GM18507 (cell line): Measurements from ENCODE around the gene RASA3.
"Not testable (repeated sequence)": the region's sequence is repeated elsewhere in the genome, so short reads cannot be mapped to it uniquely, and the experiment has no call there.

Experiments used
- DNase-seq: peaks from one replicate; pipeline ENCODE4 v3.0.0; 2011; ENCODE audit warnings: low read depth; ENCODE audit not compliant: insufficient read length; ENCODE audit errors: extremely low spot score
- FAIRE-seq: peaks from 2 replicates; lab custom pipeline; 2011; peaks lifted over from hg19 to GRCh38; lab: Jason Lieb, UNC

RASA3 gene

GRCh38 chr13:114032126-114032799, 100.2 kb downstream of the RASA3 start:
- DNase-seq (no peak), FAIRE-seq (no peak)

GRCh38 chr13:114031631-114032030, 100.8 kb downstream of the RASA3 start:
- DNase-seq (no peak), FAIRE-seq (no peak)

GRCh38 chr13:114030666-114031610, 101.5 kb downstream of the RASA3 start:
- no peak for FAIRE-seq
- no peak for DNase-seq

GRCh38 chr13:114029866-114030625, 102.4 kb downstream of the RASA3 start:
- no peak for DNase-seq
- no peak for FAIRE-seq

GRCh38 chr13:114027826-114028225, 104.6 kb downstream of the RASA3 start:
- FAIRE-seq (no peak), DNase-seq (no peak)

DNA sequence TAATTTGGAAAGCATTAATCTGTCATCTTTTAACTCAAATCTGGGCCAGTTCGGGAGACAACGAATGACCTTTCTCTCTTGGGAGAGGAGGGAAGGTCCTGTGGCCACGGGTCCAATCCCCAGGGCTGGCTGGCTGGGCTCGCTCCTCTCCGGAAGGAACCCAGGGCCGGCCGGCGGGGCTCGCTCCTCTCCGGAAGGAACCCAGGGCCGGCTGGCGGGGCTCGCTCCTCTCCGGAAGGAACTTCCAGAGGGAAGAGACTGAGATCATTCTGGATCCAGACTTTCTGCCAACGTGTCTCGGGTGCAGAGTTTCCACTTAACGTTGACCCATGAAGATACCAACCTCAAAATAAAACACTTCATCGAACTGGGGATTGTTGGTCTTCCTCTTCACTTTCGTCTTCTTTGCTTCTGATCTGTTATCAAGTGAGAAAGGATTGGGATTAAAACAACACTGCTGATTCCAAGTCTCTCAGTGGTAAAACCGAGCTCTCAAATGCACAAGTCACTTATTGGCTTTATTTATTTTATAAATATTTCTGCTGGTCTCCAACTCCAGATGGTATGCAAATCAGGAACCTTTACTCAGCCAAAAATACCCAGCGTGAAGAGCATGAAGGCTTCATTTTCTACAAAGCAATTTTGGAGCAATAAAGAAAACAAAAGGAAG, 105.2 kb downstream of the RASA3 start:
- FAIRE-seq, result peak; percentile 36
- no peak for DNase-seq

DNA sequence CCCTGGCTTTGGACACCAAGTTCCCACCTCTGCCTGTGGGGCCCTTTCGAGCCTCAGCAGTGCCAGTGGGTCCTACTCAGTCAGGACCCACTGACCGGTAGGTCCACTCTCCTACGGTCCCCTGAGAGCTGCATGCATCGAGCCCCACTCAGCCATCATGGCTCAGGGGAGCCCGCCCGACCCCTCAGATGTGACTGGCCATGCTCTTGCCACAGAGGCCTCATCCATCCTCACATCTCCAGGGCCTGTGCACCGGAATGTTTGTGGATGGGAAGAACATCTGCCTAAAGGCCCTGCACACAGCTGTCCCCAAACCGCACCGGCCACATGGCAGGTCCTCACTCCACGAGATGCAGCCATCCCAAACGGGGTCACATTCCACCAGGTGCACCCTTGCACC, 105.9 kb downstream of the RASA3 start:
- DNase-seq (no peak), FAIRE-seq (no peak)

- DNase-seq, result no peak
- FAIRE-seq, result no peak
Observed at GRCh38 chr13:114025714-114026431, 106.5 kb downstream of the RASA3 start.

GRCh38 chr13:114025405-114025713, 107.1 kb downstream of the RASA3 start:
- FAIRE-seq (no peak), DNase-seq (no peak)

DNA sequence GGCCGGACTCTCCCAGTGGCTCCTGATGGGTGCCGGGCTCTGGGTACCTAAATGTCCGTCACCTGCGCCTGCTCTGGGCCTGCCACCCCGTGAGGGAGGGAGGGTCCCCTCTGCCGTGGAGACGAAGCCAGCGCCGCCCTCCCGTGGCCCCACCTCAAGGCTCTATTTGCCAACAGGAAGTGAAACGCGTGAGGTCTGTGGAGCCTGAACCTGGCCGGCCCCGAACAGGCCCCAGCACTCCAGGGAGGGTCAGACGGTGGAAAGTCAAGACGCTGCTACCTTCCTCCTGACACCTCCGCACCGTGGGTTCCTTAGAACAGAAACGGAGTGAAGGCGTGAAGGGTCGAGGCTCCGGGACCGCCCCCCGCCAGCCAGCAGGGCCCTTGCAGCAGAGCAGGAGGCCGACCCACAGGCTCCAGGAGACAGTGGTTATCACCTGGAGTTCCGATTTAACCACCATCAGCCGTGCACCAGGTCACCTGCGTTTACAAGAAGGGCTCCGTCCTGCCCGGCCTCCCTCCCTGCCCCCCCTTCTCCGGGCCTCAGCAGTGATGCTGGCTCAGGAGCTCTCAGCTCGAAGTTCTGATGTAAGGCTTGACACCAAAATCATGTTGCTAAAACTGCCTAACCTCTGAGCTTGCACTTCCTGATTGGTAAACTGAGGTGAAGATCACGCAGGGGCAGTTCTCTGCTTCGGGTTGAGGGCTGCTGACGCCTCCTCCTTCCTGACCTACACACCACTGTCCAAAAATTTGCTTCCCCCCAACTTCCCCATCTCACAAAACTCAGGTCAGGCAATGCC, 107.6 kb downstream of the RASA3 start:
- FAIRE-seq (peak; percentile 86), DNase-seq (peak; percentile 65)

- no peak for DNase-seq
- no peak for FAIRE-seq
Observed at GRCh38 chr13:114023716-114024602, 108.5 kb downstream of the RASA3 start.

GRCh38 chr13:114022876-114023275, 109.5 kb downstream of the RASA3 start:
- no peak for DNase-seq
- FAIRE-seq, result no peak

DNA sequence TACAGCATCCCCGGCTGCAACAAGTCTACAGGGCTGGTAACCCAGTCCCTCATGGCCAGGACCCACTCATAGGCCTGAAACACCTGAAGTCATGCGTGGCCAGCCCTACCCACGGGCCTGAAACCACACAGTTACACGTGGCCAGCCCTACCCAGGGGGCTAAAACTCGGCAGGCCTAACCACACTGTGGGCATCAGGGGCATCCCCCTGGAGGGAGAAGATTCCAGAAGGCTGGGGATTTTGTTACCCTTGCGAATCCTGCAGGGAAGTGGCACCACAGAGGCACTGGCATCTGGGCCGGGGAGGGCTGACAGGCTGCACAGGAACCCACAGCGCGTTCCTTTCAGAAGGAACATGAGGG, 110.1 kb downstream of the RASA3 start:
- FAIRE-seq, result no peak
- DNase-seq, result no peak

GRCh38 chr13:114021464-114022308, 110.7 kb downstream of the RASA3 start:
- DNase-seq (no peak), FAIRE-seq (no peak)

GRCh38 chr13:114020750-114021463, 111.5 kb downstream of the RASA3 start:
- FAIRE-seq (no peak), DNase-seq (no peak)

DNA sequence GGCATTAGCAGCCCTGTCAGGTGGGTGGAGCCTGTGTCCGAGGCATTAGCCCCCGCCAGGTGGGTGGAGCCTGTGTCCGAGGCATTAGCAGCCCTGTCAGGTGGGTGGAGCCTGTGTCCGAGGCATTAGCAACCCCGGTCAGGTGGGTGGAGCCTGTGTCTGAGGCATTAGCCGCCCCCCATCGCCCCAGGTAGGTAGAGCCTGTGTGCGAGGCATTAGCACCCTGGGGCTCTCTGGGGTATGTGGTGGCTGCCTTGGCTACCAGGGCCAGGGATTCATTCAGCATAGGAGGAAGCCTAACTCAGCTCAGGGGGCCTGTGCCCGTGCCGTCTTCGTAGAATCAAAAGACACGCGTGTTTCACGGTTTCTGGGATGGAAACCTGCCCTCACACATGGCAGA, 112.3 kb downstream of the RASA3 start:
- not testable (repeated sequence) for DNase-seq, FAIRE-seq
